Transverse colon (tissue), 4 donors: Measurements from ENCODE around the gene EML1. TPM values are rescaled to one million over a fixed set of nuclear protein-coding genes. Genes with fewer than 3 reads are reported as not detected.

ENCODE experiments used
- DNase-seq: peaks from one replicate; pipeline ENCODE4 v3.0.0-alpha.2; 2019
- H3K27ac ChIP-seq, 4 donors: fragments of 200-600 bp; sonication (generic); 2 replicates each; pipeline ENCODE4 v1.5.1; 2016 to 2018; ENCODE audit warnings: inconsistent platforms in 4 of 4
- H3K27me3 ChIP-seq: fragments of 200-600 bp; sonication (generic); 2 replicates; pipeline ENCODE4 v1.5.1; 2017; ENCODE audit warnings: inconsistent platforms
- H3K36me3 ChIP-seq, 4 donors: fragments of 200-600 bp; sonication (generic); 2 replicates each; pipeline ENCODE4 v1.5.1; 2017 to 2019; ENCODE audit warnings: inconsistent platforms in 4 of 4
- H3K4me1 ChIP-seq, 4 donors: fragments of 200-600 bp; sonication (generic); 2 replicates each; pipeline ENCODE4 v1.5.1; 2017 to 2020; ENCODE audit warnings: inconsistent platforms in 4 of 4
- H3K4me3 ChIP-seq, 4 donors: fragments of 200-600 bp; sonication (generic); 1 replicate in 1 of 4; 2 replicates in 3 of 4; pipeline versions ENCODE4 v1.5.1 to v1.6.1; 2017 to 2019; ENCODE audit warnings: inconsistent platforms in 4 of 4
- H3K9me3 ChIP-seq, 2 donors: fragments of 200-600 bp; sonication (generic); 2 replicates each; pipeline ENCODE4 v1.5.1; 2017 to 2019; ENCODE audit warnings: inconsistent platforms in 2 of 2
- CTCF ChIP-seq, 5 experiments: fragments of 200-600 bp in 3 of 5; fragments of 450-650 bp in 2 of 5; sonication (generic) in 3 of 5; IDR thresholded peaks; 1 replicate in 2 of 5; 2 replicates in 3 of 5; pipeline ENCODE4 v1.5.1; 2016 to 2017; ENCODE audit warnings: antibody characterized with exemption in 5 of 5, inconsistent platforms in 3 of 5, mild to moderate bottlenecking in 2 of 5, moderate library complexity in 1 of 5
- EP300 ChIP-seq: sonication (generic); formaldehyde crosslinking; IDR thresholded peaks from one replicate; pipeline ENCODE4 v1.6.1; 2017; ENCODE audit warnings: antibody characterized with exemption, low read depth
- POLR2A ChIP-seq: fragments of 450-650 bp; IDR thresholded peaks from one replicate; pipeline ENCODE4 v1.6.1; 2016; ENCODE audit warnings: antibody characterized with exemption, mild to moderate bottlenecking, moderate library complexity
- POLR2AphosphoS5 ChIP-seq, 3 donors: sonication (generic); formaldehyde crosslinking; IDR thresholded peaks; one replicate each; pipeline ENCODE4 v1.6.1; 2016; ENCODE audit warnings: antibody characterized with exemption in 3 of 3
- WGBS, 2 donors: methylation state at CpG; one replicate each; pipeline ENCODE4 v1.1.5; 2018; ENCODE audit warnings: low coverage in 1 of 2; 5-methylcytosine and 5-hydroxymethylcytosine counted together
- in situ Hi-C, 4 donors: fragments of 200-750 bp; cut with MboI; loops; one replicate each; pipeline versions ENCODE4 v1.15.0 to v1.15.1; 2017; ENCODE audit warnings: low sequenced_read_pairs in 3 of 4, low pct_ligation_motif_present in 1 of 4, low pct_unique_long_range_greater_than_20kb in 1 of 4
- intact Hi-C: fragments of 100-400 bp; cut with DNase I; formaldehyde crosslinking; loops from one replicate; pipeline ENCODE4 v1.15.1; 2023; ENCODE audit warnings: low total_unique reads
- total RNA-seq, 4 donors: library from RNA; depleted of rRNA; stranded (reverse); fragments of >200 nt; gene quantifications; one replicate each; pipeline ENCODE4 v1.1.0, GENCODE V29; 2016

The EML1 gene
- total RNA-seq, 4 donors from 2014 or later = 16.8 to 59.5 (median 21.9) TPM

DNA sequence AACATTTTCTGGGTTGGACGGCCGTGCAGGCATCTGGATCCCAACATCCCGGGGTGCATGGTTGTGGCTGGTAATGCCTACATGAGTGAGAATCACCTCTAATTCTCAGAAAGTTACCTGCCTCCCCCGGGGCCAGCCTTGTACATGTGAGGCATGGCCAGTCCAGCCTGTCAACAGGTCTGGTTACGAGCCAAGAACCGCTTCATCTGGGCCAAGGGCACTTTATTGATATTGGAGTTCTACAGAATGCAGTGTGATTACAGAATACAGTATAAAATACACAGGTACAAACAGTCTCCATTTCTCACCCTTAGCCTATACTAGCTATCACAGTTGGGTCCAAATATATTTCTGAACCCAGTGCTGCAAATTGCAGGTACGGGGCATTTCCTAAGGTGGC is 187.1 kb downstream of the EML1 start:
- Histone ChIP-seq H3K4me1 (peaks cover 3 to 37% (median 10%) of the 10 kb centered on the region in 4 donors), H3K27me3 (peaks cover 49% of the 10 kb centered on the region), H3K4me3 (no peak overlapping the region), H3K36me3 (no peaks in the 10 kb centered on the region), H3K9me3 (peaks cover 0 to 4% of the 10 kb centered on the region in 2 donors), H3K27ac (no peak overlapping the region)
- DNase-seq = no peak
- in situ Hi-C loops (loop anchor here (5.0 to 25.0 kb wide), 5 partner anchors 125 to 207 kb away; no protein-coding TSS in a partner anchor), intact Hi-C loops (loop anchor here (5.0 kb wide), 1 partner anchor 212 kb away; no protein-coding TSS in a partner anchor)
- 59 to 64% methylated on average over 3 to 7 of the region's 7 CpGs for WGBS, 2 donors
- TF ChIP-seq POLR2AphosphoS5 (IDR thresholded peaks at IDR 0.05) (no peak), POLR2A (no peak), EP300 (no peak), CTCF (IDR thresholded peaks at IDR 0.05) (no peak)

GRCh38 chr14:99981806-99982205 is 188.6 kb downstream of the EML1 start:
- TF ChIP-seq CTCF (IDR thresholded peaks at IDR 0.05) = no peak
- TF ChIP-seq POLR2A = no peak
- Histone ChIP-seq H3K36me3 (no peaks in the 10 kb centered on the region), H3K27ac (no peak overlapping the region), H3K4me3 (no peak overlapping the region), H3K27me3 (peaks cover 34% of the 10 kb centered on the region), H3K9me3 (no peaks in the 10 kb centered on the region), H3K4me1 (peaks cover 3 to 37% (median 10%) of the 10 kb centered on the region in 4 donors)
- no peak for DNase-seq
- intact Hi-C loops (loop anchor here (5.0 kb wide), 1 partner anchor 210 kb away; no protein-coding TSS in a partner anchor), in situ Hi-C loops (loop anchor here (5.0 to 25.0 kb wide), 5 partner anchors 123 to 205 kb away; no protein-coding TSS in a partner anchor)
- WGBS, 2 donors = 53 to 68% methylated on average over 5 of the region's 5 CpGs

- no peaks in the 10 kb centered on the region for H3K36me3 ChIP-seq
- WGBS, 2 donors = 24 to 28% methylated on average over 3 to 5 of the region's 5 CpGs
- H3K4me1 ChIP-seq = peaks cover 3 to 37% (median 10%) of the 10 kb centered on the region in 4 donors
- TF ChIP-seq CTCF (IDR thresholded peaks at IDR 0.05) = peak; percentile 83 to 88 (median 87)
- no peak for TF ChIP-seq POLR2A
- no peak for TF ChIP-seq POLR2AphosphoS5 (IDR thresholded peaks at IDR 0.05)
- TF ChIP-seq EP300 = no peak
- peaks cover 28% of the 10 kb centered on the region for H3K27me3 ChIP-seq
- H3K27ac ChIP-seq = no peak overlapping the region
- no peak overlapping the region for H3K4me3 ChIP-seq
- in situ Hi-C loops (loop anchor here (5.0 to 25.0 kb wide), 5 partner anchors 122 to 205 kb away; no protein-coding TSS in a partner anchor), intact Hi-C loops (loop anchor here (5.0 kb wide), 1 partner anchor 210 kb away; no protein-coding TSS in a partner anchor)
- DNase-seq = peak; percentile 53
- no peaks in the 10 kb centered on the region for H3K9me3 ChIP-seq
Measured at GRCh38 chr14:99982537-99983250, 189.5 kb downstream of the EML1 start.

- DNase-seq = no peak
- Histone ChIP-seq H3K4me3 (no peak overlapping the region), H3K9me3 (no peaks in the 10 kb centered on the region), H3K36me3 (no peaks in the 10 kb centered on the region), H3K4me1 (peaks cover 3 to 37% (median 10%) of the 10 kb centered on the region in 4 donors), H3K27ac (no peak overlapping the region), H3K27me3 (peaks cover 24% of the 10 kb centered on the region)
- intact Hi-C loops = loop anchor here (5.0 kb wide), 1 partner anchor 209 kb away; no protein-coding TSS in a partner anchor
- WGBS, 2 donors = 44 to 58% methylated on average over 4 of the region's 4 CpGs
- in situ Hi-C loops = loop anchor here (5.0 to 25.0 kb wide), 5 partner anchors 121 to 204 kb away; no protein-coding TSS in a partner anchor
- TF ChIP-seq EP300 = no peak
- no peak for TF ChIP-seq POLR2A
- TF ChIP-seq POLR2AphosphoS5 (IDR thresholded peaks at IDR 0.05) = no peak
- TF ChIP-seq CTCF (IDR thresholded peaks at IDR 0.05) = no peak
Measured at GRCh38 chr14:99983251-99984015, 190.2 kb downstream of the EML1 start.
